ENCODE results near the gene HMBS.

The HMBS gene

DNA sequence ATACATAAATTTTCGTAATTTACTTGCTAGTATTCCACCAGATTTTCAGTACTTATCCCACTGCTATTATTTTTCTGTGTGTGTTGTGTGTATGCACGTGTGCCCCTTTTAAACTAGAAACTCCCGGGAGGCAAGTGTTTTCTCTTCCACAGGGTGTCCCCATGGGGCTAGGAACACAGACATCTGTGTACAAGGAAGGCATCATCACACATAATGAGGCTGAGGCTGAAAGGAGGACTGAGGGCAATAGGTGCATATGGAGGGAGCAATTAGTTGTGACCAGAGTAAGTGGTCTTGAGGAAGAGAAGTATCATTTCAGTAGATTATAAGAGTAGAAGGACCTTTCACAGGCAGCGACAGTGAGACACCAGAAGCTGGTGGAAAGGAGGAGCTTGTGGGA, 19.1 kb downstream of the HMBS start:
- H3K9ac ChIP-seq (ENCODE audit: low read length), result no peak overlapping the region
- no peak overlapping the region for H3K27ac ChIP-seq (ENCODE audit: low read depth, low read length)
- peaks cover 4% of the 10 kb centered on the region; the same call in 1 of the 2 replicates for H3K36me3 ChIP-seq (ENCODE audit: control insufficient read depth, insufficient read depth, low read length)
- peaks cover 32% of the 10 kb centered on the region for H3K4me1 ChIP-seq (ENCODE audit: control insufficient read depth, insufficient read depth, low read length)
- H3K9me3 ChIP-seq (ENCODE audit: control insufficient read depth, insufficient read depth, low read depth, low read length), result no peaks in the 10 kb centered on the region
- no peak overlapping the region for H3K4me3 ChIP-seq (ENCODE audit: low read depth, low read length)
- peaks cover 11% of the 10 kb centered on the region for H3K27me3 ChIP-seq (ENCODE audit: control insufficient read depth, insufficient read depth, low read length)

DNA sequence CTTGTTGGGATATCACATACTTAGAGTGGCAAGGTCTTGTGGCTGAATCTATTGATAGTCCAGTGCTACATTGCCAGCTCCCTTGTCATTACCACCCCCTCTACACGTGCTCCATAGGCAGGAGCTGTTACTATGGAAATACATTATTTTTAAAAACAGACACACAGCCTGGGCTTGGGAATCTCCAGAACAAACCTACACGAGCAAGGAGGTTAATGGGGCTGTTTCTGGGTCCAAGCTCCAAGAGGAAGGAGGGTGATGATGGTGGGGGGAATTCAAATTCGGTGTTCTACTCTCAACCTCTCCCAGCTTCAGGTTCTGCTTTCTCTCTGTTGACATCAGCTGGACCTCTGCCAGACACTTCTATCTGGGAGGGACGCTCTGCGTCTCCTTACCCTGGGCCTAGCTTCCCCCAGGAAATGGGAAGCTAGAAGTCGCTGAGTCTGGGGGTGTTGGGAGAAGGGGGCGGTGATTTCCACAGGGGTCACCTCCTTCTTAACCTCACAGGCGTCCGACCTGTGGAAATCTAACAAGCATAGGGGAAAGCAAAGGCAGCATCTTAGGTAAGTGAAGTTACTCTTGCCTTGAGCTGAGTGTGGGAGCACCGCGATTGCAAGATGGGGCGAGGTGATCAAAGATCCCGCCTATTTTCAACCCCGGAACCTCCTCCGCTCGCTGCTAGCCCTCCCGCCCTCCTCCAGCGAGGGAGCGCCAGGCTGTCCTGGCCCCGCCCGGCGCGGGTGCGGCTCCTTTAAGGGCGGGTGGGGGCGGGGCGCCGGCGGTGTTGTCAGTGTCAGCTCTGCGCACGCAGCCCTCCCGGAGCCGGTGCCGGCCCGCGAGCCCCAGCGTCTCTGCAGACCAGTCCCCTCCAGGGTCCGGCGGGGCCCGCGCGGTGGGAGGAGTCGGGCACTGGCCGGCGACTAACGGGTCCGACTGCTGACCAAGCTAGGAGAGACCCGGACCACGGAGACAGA, 22.2 kb downstream of the HMBS start, which contains the start of gene C2CD2L:
C2CD2L (plus strand) TSS at position 781 of the 974 bp plus-strand sequence. CDS start 398 bp downstream, outside the sequence.
- H3K4me3 ChIP-seq (ENCODE audit: low read depth, low read length), result peak within 1 kb of the TSS; percentile 65
- no peaks in the 10 kb centered on the region for H3K9me3 ChIP-seq (ENCODE audit: control insufficient read depth, insufficient read depth, low read depth, low read length)
- peak within 1 kb of the TSS; percentile 63 for H3K9ac ChIP-seq (ENCODE audit: low read length)
- H3K27me3 ChIP-seq (ENCODE audit: control insufficient read depth, insufficient read depth, low read length), result peaks cover 13% of the 10 kb centered on the region
- H3K36me3 ChIP-seq (ENCODE audit: control insufficient read depth, insufficient read depth, low read length), result 0 out of 2 replicates have a peak, but pooled peaks cover 4% of the 10 kb centered on the region
- H3K27ac ChIP-seq (ENCODE audit: low read depth, low read length), result no peak within 1 kb of the TSS
- peaks cover 25% of the 10 kb centered on the region for H3K4me1 ChIP-seq (ENCODE audit: control insufficient read depth, insufficient read depth, low read length)

GRCh38 chr11:119107538-119108145, 23.0 kb downstream of the HMBS start:
- Histone ChIP-seq H3K36me3 (ENCODE audit: control insufficient read depth, insufficient read depth, low read length) (0 out of 2 replicates have a peak, but pooled peaks cover 8% of the 10 kb centered on the region), H3K9ac (ENCODE audit: low read length) (peak overlapping the region; percentile 63), H3K4me1 (ENCODE audit: control insufficient read depth, insufficient read depth, low read length) (peaks cover 25% of the 10 kb centered on the region), H3K4me3 (ENCODE audit: low read depth, low read length) (peak overlapping the region; percentile 65), H3K27me3 (ENCODE audit: control insufficient read depth, insufficient read depth, low read length) (peaks cover 13% of the 10 kb centered on the region), H3K9me3 (ENCODE audit: control insufficient read depth, insufficient read depth, low read depth, low read length) (no peaks in the 10 kb centered on the region), H3K27ac (ENCODE audit: low read depth, low read length) (no peak overlapping the region)

GRCh38 chr11:119108146-119108856, 23.6 kb downstream of the HMBS start:
- H3K9ac ChIP-seq (ENCODE audit: low read length), result peak overlapping the region; percentile 63
- H3K27ac ChIP-seq (ENCODE audit: low read depth, low read length), result no peak overlapping the region

GRCh38 chr11:119108857-119109221, 24.2 kb downstream of the HMBS start:
- Histone ChIP-seq H3K27me3 (ENCODE audit: control insufficient read depth, insufficient read depth, low read length) (peaks cover 13% of the 10 kb centered on the region), H3K9ac (ENCODE audit: low read length) (no peak overlapping the region), H3K27ac (ENCODE audit: low read depth, low read length) (no peak overlapping the region), H3K36me3 (ENCODE audit: control insufficient read depth, insufficient read depth, low read length) (0 out of 2 replicates have a peak, but pooled peaks cover 8% of the 10 kb centered on the region), H3K4me1 (ENCODE audit: control insufficient read depth, insufficient read depth, low read length) (peaks cover 21% of the 10 kb centered on the region), H3K4me3 (ENCODE audit: low read depth, low read length) (no peak overlapping the region), H3K9me3 (ENCODE audit: control insufficient read depth, insufficient read depth, low read depth, low read length) (no peaks in the 10 kb centered on the region)

More at GRCh38 chr11:119108146-119108856, 23.6 kb downstream of the HMBS start:
- Histone ChIP-seq H3K36me3 (ENCODE audit: control insufficient read depth, insufficient read depth, low read length) (0 out of 2 replicates have a peak, but pooled peaks cover 8% of the 10 kb centered on the region), H3K9me3 (ENCODE audit: control insufficient read depth, insufficient read depth, low read depth, low read length) (no peaks in the 10 kb centered on the region), H3K4me3 (ENCODE audit: low read depth, low read length) (peak overlapping the region; percentile 65), H3K4me1 (ENCODE audit: control insufficient read depth, insufficient read depth, low read length) (peaks cover 21% of the 10 kb centered on the region), H3K27me3 (ENCODE audit: control insufficient read depth, insufficient read depth, low read length) (peaks cover 13% of the 10 kb centered on the region)

DNA sequence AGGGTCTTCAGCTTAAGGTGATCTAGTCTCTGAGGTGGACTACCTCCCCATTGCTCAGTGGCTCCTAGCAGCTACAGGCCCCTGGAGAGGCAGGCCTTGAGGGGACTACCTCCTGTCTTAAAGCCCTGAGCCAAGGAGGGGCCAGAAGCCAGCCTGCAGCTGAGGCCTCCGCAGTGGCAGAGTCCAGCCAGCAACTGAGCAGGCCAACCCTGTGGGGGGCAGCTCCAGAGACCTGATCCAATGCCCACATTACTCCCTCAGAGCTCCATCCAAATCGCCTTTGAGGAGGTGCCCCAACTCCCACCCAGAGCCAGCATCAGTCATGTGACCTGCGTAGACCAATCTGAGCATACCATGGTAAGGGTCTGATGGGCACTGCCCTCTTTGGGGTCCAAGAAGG, 25.2 kb downstream of the HMBS start:
- Histone ChIP-seq H3K4me3 (ENCODE audit: low read depth, low read length) (no peak overlapping the region), H3K9ac (ENCODE audit: low read length) (no peak overlapping the region), H3K27ac (ENCODE audit: low read depth, low read length) (no peak overlapping the region), H3K4me1 (ENCODE audit: control insufficient read depth, insufficient read depth, low read length) (peaks cover 21% of the 10 kb centered on the region), H3K9me3 (ENCODE audit: control insufficient read depth, insufficient read depth, low read depth, low read length) (no peaks in the 10 kb centered on the region), H3K27me3 (ENCODE audit: control insufficient read depth, insufficient read depth, low read length) (peaks cover 13% of the 10 kb centered on the region), H3K36me3 (ENCODE audit: control insufficient read depth, insufficient read depth, low read length) (0 out of 2 replicates have a peak, but pooled peaks cover 8% of the 10 kb centered on the region)

- Histone ChIP-seq H3K27ac (ENCODE audit: low read depth, low read length) (no peak overlapping the region), H3K9ac (ENCODE audit: low read length) (no peak overlapping the region), H3K4me3 (ENCODE audit: low read depth, low read length) (no peak overlapping the region), H3K27me3 (ENCODE audit: control insufficient read depth, insufficient read depth, low read length) (peaks cover 13% of the 10 kb centered on the region), H3K9me3 (ENCODE audit: control insufficient read depth, insufficient read depth, low read depth, low read length) (no peaks in the 10 kb centered on the region), H3K4me1 (ENCODE audit: control insufficient read depth, insufficient read depth, low read length) (peaks cover 21% of the 10 kb centered on the region), H3K36me3 (ENCODE audit: control insufficient read depth, insufficient read depth, low read length) (0 out of 2 replicates have a peak, but pooled peaks cover 8% of the 10 kb centered on the region)
These were observed 25.8 kb downstream of the HMBS start for GRCh38 chr11:119110439-119110838.

- no peak overlapping the region for H3K9ac ChIP-seq (ENCODE audit: low read length)
- H3K27me3 ChIP-seq (ENCODE audit: control insufficient read depth, insufficient read depth, low read length), result peaks cover 13% of the 10 kb centered on the region
- no peaks in the 10 kb centered on the region for H3K9me3 ChIP-seq (ENCODE audit: control insufficient read depth, insufficient read depth, low read depth, low read length)
- peaks cover 17% of the 10 kb centered on the region for H3K4me1 ChIP-seq (ENCODE audit: control insufficient read depth, insufficient read depth, low read length)
- no peak overlapping the region for H3K27ac ChIP-seq (ENCODE audit: low read depth, low read length)
- 0 out of 2 replicates have a peak, but pooled peaks cover 8% of the 10 kb centered on the region for H3K36me3 ChIP-seq (ENCODE audit: control insufficient read depth, insufficient read depth, low read length)
- H3K4me3 ChIP-seq (ENCODE audit: low read depth, low read length), result no peak overlapping the region
These were observed 26.8 kb downstream of the HMBS start for GRCh38 chr11:119111361-119111925.

- Histone ChIP-seq H3K4me3 (ENCODE audit: low read depth, low read length) (no peak overlapping the region), H3K9ac (ENCODE audit: low read length) (no peak overlapping the region), H3K27ac (ENCODE audit: low read depth, low read length) (no peak overlapping the region)
These were observed 27.8 kb downstream of the HMBS start for GRCh38 chr11:119112314-119113020.

GRCh38 chr11:119113716-119114115, 29.0 kb downstream of the HMBS start:
- 0 out of 2 replicates have a peak, but pooled peaks cover 8% of the 10 kb centered on the region for H3K36me3 ChIP-seq (ENCODE audit: control insufficient read depth, insufficient read depth, low read length)
- no peak overlapping the region for H3K4me3 ChIP-seq (ENCODE audit: low read depth, low read length)
- peaks cover 4% of the 10 kb centered on the region for H3K4me1 ChIP-seq (ENCODE audit: control insufficient read depth, insufficient read depth, low read length)
- H3K27me3 ChIP-seq (ENCODE audit: control insufficient read depth, insufficient read depth, low read length), result peaks cover 3% of the 10 kb centered on the region; the same call in 1 of the 2 replicates
- H3K27ac ChIP-seq (ENCODE audit: low read depth, low read length), result no peak overlapping the region
- H3K9me3 ChIP-seq (ENCODE audit: control insufficient read depth, insufficient read depth, low read depth, low read length), result no peaks in the 10 kb centered on the region
- H3K9ac ChIP-seq (ENCODE audit: low read length), result no peak overlapping the region

More at GRCh38 chr11:119112314-119113020, 27.8 kb downstream of the HMBS start:
- peaks cover 12% of the 10 kb centered on the region for H3K4me1 ChIP-seq (ENCODE audit: control insufficient read depth, insufficient read depth, low read length)
- peaks cover 13% of the 10 kb centered on the region for H3K27me3 ChIP-seq (ENCODE audit: control insufficient read depth, insufficient read depth, low read length)
- no peaks in the 10 kb centered on the region for H3K9me3 ChIP-seq (ENCODE audit: control insufficient read depth, insufficient read depth, low read depth, low read length)
- 0 out of 2 replicates have a peak, but pooled peaks cover 8% of the 10 kb centered on the region for H3K36me3 ChIP-seq (ENCODE audit: control insufficient read depth, insufficient read depth, low read length)

All from HUES6 (cell line).